Activated T-cell treated with anti-CD3 and anti-CD28 coated beads for 48 hours (primary cell): ENCODE results near the gene INPP5K.

Source experiments
- DNase-seq: peaks from one replicate; pipeline ENCODE4 v3.0.0-alpha.2; 2020; ENCODE audit warnings: low read depth

Gene INPP5K

DNA sequence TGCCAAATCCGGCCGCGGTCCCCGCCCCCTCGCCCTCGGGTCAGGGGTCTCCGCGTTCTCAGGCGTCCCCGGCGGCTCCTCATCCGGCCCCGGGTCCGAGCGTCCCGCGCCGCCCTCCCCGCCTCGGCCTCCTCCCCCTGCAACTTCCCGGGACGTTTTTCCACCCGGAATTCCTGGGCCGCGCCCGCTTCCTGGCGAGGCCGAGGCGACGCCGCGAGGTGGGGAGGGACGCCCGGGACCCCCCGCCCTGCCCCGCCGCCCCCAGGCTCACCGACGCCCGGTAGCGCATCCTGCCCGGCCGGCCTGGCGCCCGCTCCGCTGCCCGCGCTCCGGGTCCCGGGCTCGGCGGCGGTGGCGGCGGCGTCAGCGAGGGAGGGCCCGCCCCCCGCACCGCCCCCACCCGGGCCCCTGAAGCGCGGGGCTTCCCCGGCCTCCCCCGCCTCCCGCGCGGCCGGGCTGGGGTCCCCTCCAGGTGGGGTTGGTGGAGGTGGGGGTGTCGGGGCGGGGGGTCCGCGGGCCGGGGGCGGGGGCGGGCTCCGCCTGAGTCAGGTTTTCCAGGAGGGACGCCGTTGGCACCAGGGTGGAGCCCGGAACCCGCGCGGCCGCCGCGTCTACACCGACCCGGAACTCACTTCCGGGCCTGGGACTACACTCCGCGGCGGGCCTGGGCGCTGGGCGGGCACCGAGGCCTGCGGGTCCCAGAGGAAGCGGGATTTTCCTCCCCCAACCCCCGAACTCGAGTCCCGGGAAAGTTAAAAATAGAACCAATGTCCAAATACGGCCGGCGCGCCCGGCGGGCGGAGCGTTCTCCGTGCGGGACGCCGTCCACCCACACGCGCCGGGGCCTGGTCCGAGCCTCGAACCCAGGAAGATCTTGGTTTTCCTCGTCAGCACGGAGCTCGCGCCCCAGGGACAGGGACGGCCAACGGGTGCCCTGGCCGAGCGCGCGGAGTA lies 30.7 kb downstream of the INPP5K start:
- peak; percentile 59 for DNase-seq

DNA sequence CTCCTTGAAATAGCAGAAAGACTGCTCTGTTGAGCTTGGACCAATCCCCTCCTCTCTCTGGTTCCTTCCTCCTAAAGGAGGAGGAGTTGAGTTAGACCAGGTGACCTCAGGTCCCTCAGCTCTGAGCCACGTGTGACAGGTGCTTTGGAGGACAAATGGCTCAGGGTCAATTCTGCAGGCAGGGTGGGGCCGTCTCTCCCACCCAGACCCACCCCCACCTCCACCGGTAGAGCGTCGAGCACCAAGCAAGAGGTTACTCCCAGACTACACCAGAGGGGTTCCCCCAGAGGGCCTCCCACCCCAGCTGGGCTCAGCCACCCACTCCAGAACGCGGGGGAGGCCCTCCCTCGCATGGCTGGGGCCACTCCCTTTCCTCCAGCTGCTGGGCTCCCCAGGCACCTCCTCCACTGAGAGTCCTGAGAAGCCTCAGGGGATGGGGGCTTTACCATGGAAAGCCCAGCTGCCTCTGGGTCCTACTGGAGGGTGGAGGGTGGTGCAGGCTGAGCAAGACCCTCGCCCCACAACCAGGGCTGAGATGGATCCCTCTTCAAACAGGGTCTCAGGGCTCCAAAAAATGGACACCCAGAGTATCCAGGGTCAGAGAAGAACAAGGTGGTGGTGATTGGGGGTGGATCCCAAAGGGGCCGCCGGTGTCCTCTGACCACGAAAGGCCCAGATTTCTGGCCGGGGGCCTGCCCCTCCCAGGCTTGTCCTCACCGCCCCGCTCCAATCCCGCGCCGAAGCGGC lies 31.6 kb downstream of the INPP5K start:
- DNase-seq, result no peak

GRCh38 chr17:1484060-1484535 lies 32.3 kb downstream of the INPP5K start:
- DNase-seq, result no peak

GRCh38 chr17:1482680-1483079 lies 33.7 kb downstream of the INPP5K start:
- no peak for DNase-seq

DNA sequence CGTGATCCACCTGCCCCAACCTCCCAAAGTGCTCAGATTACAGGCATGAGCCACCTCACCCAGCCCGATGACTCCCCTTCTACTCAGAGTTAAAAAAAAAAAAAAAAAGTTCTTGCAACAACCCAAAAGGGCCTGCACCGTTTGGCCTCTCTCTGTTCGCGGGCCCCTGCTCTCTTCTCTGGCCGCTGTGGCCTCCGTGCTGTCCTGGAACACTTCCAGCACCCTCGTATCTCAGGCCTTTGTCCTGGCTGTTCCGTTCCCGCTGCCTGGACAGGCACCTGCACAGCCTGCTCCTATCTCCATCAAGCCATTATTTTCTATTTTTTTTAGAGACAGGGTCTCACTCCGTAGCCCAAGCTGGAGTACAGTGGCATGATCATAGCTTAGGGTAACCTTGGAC lies 34.7 kb downstream of the INPP5K start:
- no peak for DNase-seq

GRCh38 chr17:1480747-1481465 lies 35.5 kb downstream of the INPP5K start:
- no peak for DNase-seq

- DNase-seq, result no peak
These were observed 38.0 kb downstream of the INPP5K start for GRCh38 chr17:1478418-1478817.

DNA sequence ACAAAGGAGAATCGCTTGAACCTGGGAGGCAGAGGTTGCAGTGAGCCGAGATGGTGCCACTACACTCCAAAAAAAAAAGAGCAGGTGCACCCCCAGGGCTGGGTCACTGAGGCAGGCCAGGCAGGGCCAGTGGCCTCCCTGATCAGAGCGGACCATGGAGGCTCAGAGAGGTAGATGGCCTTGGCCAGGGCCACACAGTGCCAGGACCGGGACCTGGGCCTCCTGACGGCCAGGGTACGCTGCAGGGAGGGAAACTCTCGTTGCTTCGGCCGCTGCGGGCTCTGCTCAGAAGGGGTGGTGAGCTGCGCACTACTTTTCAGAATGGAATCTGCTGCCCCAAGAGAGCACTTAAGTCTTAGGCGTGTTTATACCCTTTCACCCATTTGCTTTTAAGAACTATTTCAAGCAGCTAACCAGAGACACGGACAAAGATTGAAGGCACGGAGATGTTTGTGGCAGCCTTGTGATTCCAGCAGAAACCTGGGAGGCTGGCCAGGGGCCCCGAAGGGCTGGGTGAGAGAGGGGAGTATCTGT lies 41.0 kb downstream of the INPP5K start:
- DNase-seq, result no peak

DNA sequence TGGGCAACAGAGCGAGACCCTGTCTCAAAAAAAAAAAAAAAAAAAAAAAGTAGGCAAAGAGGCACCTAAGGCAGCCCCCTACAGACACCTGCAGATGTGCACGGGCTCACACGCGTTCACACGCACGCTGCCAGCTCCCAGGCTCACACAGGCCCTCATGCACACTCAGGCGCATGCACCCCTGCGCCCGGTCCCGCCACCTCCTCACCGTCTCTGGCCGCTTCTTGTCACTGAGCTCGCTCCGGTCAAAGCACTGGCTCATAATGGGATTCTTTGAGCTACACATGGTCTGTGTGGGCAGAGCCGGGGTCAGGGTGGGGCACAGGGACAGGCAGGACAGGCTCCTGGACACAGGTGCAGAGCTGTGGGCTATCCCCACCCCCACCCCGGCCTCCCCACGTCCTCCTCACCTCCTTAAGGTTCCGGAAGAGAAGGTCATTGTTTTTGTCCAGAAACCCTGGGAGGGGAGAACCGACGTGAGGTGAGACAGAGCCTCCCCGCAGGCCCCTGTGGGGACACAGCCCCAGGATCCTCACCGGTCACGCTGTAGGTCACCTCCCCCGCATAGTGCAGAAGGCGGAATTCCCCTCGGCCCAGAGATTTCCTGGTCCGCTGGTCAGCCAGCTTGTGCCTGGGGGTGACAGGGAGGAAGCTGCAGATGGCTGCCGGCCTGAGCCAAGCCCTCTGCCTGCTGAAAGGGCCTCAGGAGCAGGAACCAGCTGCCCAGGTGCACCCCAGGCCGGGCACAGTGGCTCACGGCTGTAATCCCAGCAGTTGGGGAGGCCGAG lies 41.8 kb downstream of the INPP5K start:
- no peak for DNase-seq

- DNase-seq, result no peak
These were observed 42.6 kb downstream of the INPP5K start for GRCh38 chr17:1473841-1474240.

DNA sequence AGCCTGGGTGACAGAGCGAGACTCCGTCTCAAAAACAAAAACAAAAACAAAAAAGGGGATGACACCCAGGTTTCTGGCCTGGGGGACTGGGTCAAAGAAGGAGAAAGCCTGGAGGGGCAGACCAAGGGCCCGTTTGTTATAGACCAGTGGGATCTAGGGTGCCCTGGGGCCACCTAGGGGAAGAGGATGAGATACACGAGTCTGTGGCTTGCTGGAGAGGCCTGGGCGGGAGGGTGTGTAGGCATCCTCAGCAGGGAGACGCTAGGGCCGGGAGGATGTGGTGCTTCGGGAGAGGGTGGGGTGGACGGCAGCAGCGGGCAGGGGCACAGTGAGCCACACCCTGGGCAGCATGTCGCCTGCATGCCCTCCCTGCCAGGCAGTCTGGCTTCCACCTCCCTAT lies 43.2 kb downstream of the INPP5K start:
- DNase-seq, result no peak

DNA sequence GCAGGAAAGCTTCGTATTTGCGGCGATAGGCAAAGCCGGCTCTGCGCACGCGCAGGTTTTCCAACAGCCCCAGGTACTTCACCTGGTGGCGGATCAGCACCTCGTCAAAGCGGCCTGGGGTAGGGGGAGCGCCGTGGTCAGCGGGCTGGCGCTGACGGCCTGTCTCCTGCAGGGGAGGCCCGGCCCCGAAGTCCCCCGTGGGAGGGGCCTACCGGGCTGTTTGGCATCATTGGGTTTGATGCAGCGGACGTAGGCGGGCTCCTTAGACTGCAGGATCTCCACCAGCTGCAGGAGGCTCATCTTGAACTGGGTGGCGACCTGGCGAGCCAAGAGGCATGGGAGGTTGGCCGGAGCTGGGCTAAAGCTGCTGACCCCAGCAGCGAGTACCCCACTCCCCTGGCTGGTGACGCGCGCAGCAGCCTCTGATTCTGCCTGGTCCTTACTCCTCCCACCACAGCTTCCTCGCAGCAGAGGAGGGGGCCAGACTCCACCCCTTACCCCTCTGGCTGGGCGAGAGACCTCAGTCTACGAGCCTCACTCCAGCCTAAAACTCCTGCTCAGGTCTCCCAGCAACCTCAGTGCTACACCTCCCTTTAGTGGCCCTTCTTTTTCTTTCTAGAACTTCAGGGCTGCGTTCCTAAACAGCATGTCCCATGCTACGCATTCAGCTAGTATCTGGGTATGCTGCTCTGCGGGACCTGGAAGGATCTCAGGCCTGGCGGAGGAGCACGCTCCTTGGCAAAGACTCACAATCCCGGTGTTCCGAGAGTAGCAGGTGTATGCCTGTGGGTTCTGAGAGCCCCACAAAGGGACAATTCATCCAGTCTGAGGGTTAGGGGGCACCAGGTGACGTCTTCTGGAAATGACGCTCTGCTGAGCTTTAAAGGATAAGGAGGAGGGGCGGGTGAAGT lies 44.2 kb downstream of the INPP5K start:
- DNase-seq, result no peak

- no peak for DNase-seq
These were observed 44.9 kb downstream of the INPP5K start for GRCh38 chr17:1471490-1471889.

GRCh38 chr17:1470755-1471462 lies 45.5 kb downstream of the INPP5K start:
- DNase-seq, result no peak

GRCh38 chr17:1470071-1470754 lies 46.2 kb downstream of the INPP5K start:
- no peak for DNase-seq

DNA sequence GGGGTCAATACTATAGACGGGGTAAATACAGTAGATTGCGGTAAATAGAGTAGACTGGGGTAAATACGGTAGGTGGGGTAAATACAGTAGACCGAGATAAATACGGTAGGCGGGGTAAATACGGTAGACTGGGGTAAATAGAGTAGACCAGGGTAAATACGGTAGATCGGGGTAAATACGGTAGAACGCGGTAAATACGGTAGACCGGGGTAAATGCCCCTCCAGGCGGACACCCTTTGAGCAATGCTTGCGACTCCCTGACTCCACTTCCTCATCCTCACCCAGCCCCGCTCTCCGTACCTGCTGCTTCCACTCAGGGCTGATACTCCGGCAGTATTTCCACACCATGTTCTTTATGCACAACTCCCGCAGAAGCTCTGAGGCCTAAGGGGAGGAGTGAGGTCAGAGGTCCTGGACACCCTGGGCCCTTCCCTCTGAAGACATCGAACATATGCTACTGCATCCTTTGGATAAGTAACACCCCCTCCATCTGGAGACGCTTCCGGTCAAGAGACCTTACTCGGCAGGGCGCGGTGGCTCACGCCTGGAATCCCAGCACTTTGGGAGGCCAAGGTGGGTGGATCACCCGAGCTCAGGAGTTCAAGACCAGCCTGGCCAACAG lies 47.1 kb downstream of the INPP5K start:
- DNase-seq, result no peak

- DNase-seq, result no peak
These were observed 48.4 kb downstream of the INPP5K start for GRCh38 chr17:1467898-1468492.

- no peak for DNase-seq
These were observed 49.2 kb downstream of the INPP5K start for GRCh38 chr17:1467258-1467657.
